Esophagus muscularis mucosa (tissue), 3 donors: ENCODE data around the gene PALMD.

Experiments used
- CTCF ChIP-seq, 3 experiments: fragments of 200-600 bp in 2 of 3; fragments of 450-650 bp in 1 of 3; sonication (generic) in 2 of 3; IDR thresholded peaks; one replicate each; pipeline ENCODE4 v1.5.1; 2017 to 2019; ENCODE audit warnings: antibody characterized with exemption in 3 of 3, mild to moderate bottlenecking in 2 of 3, moderate library complexity in 1 of 3
- POLR2A ChIP-seq: fragments of 450-650 bp; IDR thresholded peaks from one replicate; pipeline ENCODE4 v1.6.1; 2017; ENCODE audit warnings: antibody characterized with exemption, moderate library complexity, mild to moderate bottlenecking, low read depth
- POLR2AphosphoS5 ChIP-seq, 2 donors: sonication (generic); formaldehyde crosslinking; IDR thresholded peaks; one replicate each; pipeline ENCODE4 v1.6.1; 2017; ENCODE audit warnings: antibody characterized with exemption in 2 of 2

GRCh38 chr1:99728494-99729235, 82.8 kb downstream of the PALMD start:
- TF ChIP-seq CTCF (IDR thresholded peaks at IDR 0.05) = peak in 2 of 3 experiments; percentile 12 to 43
- TF ChIP-seq POLR2AphosphoS5 (IDR thresholded peaks at IDR 0.05) = no peak
- no peak for TF ChIP-seq POLR2A
